GM19397 (cell line): ENCODE results near the gene GRIFIN.
A peak's percentile ranks its signal among the peaks of the same experiment; 100 is the strongest.
"Not testable (repeated sequence)": the region's sequence is repeated elsewhere in the genome, so short reads cannot be mapped to it uniquely, and the experiment has no call there.

Source experiments
- ATAC-seq: cut with Tn5 transposase; IDR thresholded peaks from one replicate; pipeline ENCODE4 v1.9.1; 2021; ENCODE audit warnings: mild to moderate bottlenecking, moderate library complexity; ENCODE audit not compliant: unreplicated experiment

The GRIFIN gene

DNA sequence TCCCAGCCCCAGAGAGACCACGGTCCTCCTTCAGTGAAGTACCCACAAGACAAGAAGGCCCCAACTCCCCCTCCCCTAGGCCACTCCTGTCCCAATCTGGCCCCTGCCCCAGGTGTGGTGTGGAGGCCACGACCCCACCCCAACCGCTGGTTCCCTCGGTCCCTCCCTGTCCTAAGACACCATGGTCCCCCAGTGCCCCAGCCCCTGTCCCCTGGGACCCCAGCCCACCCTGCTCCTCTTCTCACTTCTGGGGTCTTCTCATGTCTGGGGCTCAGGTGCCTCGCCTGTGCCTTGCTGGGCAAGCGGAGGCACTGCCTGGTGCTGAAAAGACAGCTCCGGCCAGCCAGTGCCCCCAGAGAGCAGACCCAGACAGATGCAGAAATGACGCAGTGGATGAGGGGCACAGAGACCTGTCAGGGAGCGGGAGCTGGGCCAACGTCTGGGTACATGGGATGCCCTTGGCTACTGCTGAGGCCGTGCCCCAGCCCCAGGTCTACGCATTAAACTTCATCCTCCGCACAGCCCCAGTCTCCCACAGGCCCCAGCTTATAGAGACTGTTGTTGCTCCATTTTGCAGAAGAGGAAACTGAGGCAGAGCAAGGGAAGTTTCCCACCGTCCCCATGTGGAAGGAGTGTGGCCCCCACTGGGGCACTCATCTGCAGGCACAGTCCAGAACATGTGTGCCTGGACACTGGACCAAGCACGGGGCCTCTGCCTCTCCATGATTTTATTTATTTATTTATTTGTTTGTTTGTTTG lies 14.8 kb downstream of the GRIFIN start:
- ATAC-seq: no peak

DNA sequence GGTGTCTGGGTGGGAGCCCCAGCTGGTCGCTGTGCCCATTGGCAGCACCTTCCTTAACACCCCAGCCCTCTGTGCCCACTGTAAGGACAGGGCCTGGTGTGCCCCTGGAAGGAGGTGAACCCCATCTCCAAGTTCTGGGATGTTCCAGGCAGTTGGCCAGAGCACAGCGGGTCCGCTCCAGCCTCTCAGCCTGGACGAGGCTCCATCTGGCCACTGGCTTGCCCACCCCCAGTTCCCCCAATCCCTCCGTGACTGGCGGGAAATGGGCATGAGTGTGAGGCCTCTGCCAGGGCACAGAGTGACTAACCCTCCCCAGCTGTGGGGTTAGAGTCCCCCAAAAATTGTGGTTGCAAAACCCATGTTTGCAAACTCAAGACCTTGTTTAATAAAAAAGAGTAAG lies 15.6 kb downstream of the GRIFIN start:
- no peak for ATAC-seq

DNA sequence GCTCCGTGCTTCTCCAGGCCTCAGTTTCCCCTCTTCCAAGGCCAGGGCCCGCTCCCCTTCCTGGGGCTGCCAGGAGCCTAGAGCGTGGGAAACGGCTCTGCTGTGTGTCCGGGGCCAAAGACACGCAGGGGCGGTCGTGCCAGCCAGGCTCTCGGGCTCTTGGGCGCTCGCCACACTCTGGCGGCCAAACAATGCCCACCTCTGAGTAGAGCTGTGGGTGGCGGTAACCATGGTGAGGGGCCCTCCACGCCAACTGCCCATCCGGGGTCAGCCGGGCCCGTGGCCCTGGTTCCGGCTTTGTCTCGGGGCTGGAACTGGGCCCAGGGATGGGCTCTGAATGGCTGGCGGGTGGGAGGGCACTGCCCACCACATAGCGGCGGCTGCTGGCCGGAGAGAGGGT lies 16.0 kb downstream of the GRIFIN start:
- no peak for ATAC-seq

DNA sequence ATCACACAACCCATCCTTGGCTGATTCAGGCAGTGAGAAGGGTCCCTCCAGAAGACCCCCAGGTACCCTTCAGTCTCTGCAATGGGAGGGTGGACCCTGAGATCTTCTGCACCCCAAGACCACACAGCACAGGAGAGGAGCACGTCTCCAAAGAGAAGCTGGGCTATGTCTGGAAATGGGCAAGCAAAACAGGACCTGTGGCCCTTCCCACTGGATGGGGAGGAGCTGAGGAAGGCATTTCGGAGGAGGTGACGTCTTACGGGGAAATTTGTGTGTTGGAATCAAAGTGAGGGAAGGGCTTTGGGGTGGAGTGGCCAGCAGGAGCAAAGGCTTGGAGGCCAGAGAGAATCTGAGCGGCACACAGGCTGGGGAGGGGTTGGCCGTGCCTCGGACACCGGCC lies 16.5 kb downstream of the GRIFIN start:
- no peak for ATAC-seq

DNA sequence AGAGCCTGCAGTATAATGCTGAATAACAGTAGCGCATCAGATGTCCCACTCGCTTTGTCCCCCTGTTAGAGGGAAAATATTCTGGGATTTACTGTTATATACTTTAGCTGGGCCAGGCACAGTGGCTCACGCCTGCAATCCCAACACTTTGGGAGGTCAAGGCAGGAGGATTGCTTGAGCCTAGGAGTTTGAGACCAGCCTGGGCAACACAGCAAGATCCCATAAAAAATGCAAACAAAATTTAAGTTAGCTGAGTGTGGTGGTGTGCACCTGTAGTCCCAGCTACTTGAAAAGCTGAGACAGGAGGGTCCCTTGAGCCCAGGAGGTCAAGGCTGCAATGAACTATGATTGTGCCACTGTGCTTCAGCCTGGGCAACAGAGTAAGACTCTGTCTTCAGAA lies 22.3 kb downstream of the GRIFIN start:
- ATAC-seq: not testable (repeated sequence)

DNA sequence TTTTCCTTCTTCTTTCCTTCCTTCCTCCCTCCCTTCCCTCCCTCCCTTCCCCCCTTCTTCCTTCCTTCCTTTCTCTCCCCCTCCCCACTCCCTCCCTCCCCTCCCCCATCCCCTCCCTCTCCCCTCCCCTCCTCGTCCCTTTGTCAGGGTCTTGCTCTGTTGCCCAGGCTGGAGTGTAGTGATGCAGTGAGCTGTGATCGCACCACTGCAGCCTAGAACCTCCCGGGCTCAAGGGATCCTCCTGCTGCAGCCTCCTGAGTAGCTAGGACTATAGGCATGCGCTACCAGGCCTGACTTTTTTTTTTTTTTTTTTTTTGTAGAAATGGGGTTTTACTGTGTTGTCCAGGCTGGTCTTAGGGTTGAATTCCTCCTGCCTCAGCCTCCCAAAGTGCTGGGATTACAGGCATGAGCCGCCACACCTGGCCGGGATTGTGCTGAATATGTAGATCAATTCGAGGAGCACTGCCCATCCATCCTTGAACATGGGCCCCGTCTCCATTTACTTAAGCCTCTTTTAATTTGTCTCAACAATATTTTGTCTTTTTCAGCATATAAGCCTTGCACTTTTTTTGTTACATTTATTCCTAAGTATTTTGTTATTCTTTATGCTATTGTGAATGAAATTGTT lies 23.4 kb downstream of the GRIFIN start:
- ATAC-seq: no peak

DNA sequence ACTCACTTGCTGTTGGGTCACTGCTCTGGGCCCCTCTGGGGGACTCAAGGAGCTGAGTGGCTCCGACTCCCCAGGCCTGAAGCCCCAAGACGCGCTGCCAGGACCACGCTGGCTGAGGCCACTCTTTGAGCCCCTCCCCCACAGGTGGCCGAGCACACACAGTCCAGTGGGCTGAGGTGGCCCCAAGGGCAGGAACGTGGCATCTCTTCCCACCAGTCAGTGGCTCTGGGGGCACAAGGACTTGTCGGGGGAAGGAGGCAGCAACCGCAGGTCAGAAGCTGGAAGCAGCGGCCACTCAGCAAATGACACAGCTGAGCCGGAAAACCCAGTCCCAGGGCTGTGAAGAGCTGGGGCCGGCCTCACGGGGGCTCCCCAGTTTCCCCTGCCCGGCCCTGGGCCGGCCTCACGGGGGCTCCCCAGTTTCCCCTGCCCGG lies 24.1 kb downstream of the GRIFIN start:
- ATAC-seq: peak; percentile 23

DNA sequence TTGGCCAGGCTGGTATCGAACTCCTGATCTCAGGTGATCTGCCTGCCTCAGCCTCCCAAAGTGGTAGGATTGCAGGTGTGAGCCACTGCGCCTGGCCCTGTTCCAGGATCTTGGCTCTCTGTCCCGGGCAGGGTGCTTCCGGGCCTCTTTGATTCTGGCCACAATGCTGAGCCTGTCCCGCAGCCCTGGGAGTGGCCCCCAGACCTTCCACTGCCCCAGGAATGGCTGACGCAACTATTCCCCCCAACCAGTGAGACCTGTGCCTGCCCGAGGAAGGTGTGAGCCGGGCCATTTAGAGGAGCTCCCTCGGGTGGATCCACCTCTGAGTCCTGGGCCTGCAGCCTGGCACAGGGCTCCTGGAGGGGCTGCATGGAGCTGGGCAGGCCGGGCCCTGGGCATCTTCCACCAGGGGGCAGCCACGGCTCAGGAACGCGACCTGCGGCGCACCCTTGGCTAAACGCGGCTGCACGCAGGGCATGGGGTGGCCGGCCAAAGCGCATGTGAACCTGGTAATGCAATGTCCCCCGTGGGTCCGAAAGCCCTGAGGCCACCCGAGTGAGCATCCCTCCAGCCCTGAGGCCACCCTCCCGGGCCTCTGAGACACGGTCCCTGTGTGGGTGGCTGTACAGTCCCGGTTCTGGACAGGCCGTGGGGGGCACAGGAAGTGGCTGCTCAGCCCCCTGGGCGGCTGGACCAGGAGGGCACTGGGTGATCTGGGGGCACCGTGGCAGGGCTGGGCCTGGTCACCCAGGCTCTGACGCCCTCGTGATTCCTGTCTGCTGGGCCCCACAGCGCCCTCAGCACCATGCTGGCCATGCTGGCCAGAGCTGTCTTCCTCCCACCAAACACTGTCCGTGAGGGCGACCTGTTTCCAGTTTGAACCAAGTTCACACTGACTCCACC lies 24.8 kb downstream of the GRIFIN start:
- peak; percentile 75 for ATAC-seq

DNA sequence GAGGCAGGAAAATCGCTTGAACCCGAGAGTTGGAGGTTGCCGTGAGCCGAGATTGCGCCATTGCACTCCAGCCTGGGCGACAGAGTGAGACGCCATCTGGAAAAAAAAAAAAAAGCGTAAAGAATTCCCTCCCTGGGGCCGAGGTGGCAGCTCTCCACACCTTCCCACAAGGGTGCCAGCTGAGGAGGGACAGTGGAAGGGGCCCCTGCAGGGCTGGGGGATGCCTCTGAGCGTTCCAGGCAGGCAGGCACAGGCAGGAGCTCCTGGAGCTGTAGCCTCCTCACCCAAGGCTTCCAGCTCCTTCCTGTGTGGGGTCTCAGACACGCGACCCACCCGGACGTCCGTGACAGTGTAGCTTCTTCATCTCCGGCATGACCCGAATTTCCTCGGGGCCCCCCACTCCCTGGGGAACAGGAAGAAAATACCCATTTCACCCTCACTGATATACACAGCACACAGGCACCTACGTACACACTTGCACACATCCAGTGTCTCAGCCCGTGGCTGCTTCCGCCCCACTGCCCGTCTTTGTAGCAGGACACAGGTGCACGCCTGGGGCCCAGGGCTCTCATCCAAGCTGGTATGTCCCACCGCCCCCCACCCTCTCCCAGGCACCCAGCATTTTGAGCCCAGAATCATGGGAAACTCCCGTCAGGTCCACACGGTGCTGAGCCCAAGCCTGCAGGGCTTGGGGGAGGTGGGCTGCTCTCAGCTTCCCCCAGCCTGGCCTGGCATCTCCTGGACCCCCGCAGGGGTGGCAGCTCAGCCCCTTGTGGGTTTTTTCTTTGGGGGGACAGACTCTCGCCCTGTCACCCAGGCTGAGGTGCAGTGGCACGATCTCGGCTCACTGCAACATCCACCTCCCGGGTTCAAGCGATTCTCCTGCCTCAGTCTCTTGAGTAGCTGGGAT lies 25.7 kb downstream of the GRIFIN start:
- no peak for ATAC-seq

DNA sequence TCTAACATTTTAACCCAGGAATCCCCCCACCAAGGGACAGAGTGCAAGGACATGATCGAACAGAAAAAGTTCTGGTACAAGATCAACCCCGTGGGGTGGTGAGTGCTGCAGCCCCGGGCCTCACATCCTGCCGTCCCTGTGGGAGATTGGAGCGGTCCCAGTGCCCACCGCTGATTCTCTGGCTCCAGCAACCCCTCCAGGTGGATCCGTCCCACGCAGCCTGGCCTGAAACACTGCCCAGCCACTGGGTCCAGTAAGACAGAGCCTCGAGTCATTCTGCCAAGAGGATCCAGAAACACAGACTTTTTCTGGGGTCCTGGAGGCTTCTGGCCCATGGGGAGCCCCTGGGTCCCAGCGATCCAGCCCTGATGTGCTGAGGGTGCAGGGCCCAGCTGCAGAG lies 29.5 kb downstream of the GRIFIN start:
- ATAC-seq: no peak

DNA sequence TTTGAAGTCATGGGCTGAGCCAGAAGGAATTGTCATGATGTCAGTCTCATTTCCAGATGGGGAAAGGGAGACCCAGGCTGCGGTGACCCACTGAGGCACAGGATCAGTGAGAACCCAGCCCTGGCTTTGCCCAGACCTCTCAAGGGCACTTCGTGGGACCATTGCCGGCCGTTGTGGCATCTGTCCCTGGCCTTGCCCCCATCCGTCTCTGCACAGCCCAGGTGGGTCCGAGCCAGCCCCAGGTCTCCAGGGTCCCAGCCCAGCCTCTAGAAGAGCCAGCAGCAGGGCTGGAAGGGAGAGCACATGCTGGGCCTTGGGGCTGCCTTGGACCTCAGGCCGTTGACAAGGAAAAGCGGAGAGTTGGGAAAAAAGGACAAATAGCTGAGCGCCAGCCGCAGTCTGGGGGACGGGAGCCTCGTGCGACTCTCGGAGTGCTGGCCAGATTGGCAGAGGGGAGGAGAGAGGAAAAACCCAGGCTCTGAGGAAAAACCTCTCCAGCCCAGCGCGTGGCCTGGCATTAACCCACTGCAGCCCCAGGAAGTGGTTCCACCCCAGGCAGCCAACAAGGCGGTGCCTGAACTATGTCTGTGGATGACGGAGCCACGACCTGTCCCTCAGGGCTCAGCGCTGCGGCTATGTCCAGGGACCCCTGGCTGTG lies 30.2 kb downstream of the GRIFIN start:
- ATAC-seq: no peak

DNA sequence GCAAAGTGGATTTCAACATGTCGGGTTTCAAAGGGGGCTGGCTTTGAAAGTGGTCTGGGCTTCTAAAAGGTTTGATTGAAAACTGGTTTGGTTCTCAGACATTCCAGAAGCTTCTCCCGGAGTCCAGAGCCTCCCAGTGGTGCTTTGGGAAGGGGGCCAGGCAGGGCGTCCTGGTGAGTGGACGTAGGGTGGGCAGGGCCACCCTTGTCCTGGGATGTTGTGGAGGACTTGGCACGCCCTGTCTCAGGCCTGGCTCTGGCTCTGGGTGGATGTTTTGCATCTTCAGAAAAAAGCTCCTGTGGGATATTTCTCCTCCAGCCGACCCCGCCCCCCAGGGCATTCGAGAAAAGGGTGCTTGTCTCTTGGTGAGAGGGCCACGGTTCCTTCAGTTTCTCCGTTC lies 31.2 kb downstream of the GRIFIN start:
- no peak for ATAC-seq

DNA sequence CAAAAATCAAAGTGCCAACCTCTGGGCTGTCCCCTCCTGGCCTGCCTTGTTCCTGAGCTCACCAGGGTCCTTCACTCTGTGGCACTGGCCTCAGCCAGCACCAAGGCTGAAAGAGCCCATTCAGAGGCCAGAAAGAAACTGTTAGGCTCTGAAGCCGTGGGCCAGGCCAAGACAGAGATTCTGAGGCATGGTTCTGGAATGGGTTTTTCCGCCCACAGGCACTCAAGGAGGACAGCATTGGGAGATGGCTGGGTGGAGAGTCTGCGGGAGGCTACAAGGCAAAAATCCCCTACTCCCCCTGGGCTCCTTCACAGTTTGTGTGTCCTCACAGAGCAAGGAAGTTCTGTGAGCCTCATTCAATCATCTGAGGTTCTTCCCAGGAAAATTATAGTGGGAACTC lies 31.7 kb downstream of the GRIFIN start:
- ATAC-seq: no peak

DNA sequence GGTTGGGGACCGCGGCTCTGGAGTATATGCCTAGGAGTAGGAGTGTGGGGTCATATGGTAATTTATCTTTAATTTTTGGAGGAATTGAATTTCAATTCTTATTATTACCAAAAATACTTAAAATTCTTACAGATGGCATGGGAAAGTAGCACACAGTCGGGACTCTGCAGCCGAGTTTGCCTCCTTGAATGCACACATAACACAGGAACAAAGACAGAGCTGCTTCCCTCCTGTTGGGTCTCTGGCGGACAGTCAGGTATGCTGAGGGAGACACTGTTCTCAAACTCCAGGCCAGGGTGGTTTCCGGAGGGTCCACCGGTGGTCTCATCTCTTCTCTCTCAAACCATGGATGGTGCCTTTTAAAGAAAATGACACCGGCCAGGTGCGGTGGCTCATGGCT lies 32.7 kb downstream of the GRIFIN start:
- ATAC-seq: no peak

DNA sequence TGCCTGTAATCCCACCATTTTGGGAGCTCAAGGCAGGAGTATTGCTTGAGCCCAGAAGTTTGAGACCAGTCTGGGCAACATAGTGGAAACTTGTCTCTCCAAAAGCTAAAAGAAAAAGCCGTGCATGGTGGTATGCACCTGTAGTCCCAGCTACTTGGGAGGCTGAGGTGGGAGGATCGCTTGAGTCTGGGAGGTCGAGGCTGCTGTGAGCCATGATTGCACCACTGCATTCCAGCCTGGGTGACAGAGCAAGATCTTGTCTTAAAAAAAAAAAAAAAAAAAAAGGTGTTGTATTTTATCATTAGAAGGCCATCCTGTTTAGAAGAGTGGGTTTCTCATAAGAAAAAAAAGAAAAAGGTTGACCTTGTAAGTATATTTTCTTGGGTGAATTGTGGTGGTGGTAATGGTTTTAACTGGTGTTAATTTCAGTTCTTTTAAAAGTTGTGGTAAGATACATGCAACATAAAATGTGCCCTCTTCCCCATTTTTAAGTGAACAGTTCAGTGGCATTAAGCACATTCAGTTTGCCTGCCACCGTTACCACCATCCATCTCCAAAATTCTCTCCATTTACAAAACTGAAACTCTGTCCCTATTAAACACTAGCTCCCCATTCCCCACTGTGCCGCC lies 34.7 kb downstream of the GRIFIN start:
- ATAC-seq: no peak

DNA sequence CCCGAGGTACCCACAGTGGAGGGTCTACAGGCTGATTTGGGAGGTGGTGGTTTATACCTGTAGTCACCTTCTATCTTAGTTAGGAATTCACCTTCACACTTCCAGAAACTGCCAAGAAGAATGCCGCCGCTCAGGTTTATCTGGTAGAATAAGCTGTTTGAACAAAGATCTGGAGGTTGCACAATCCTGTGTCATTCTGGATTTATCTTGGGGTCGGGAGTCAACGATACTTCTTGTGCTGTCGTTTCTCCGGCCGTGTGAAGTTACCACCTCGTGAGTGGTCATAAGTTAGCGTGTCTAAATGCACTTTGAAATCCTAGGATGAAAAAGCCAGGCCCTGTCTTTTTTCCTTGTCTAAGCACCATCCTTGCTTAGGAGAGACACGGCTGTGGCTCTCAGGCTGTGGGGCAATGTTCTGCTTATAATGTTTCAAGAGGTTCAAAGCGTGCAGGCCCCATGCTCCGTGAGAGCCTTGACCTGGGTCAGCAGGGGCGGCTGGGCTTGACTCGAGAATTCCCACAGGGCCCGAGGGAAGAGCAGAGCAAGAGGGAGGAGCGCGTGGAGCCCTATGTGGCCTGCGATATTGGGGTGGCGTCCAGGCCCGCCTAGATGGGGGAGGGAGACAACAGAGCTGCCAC lies 35.5 kb downstream of the GRIFIN start:
- ATAC-seq: no peak

DNA sequence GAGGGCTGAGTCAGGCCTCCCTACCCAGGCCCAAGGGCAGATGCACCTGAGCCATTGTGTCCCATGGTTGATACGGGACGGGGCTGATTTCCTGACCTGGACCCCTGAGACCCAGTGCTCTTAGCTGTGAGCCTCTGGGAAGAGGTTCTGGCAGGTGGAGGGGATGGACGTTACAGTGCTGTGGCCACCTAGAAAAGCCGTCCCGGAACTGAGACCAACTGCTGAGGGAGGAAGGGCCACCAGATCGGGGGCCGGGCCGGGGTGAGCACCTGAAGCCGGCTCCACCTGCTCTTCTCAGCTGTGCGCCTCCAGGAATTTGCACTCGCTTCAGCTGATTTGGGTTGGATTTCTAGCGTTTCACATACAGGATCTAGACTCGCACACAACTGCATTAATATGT lies 37.4 kb downstream of the GRIFIN start:
- no peak for ATAC-seq

DNA sequence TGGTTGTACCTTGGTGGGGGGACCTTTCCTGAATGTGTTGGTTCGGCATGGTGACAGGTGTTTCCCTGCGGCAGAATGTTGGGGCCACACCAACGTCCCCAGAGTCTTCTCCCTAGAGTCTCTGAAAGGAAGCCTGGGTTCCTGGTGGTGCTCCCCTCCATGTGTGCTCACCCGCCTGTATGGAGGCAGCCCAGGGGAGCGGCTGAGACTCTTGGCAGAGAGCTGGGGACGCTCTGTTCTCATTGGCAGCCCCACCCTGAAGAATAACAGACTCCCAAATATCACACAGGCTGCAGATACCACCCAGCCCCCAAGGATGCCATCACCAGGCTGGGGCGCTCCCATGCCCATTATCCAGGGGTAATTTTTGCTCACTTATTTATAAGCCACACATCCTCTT lies 38.0 kb downstream of the GRIFIN start:
- ATAC-seq: no peak

DNA sequence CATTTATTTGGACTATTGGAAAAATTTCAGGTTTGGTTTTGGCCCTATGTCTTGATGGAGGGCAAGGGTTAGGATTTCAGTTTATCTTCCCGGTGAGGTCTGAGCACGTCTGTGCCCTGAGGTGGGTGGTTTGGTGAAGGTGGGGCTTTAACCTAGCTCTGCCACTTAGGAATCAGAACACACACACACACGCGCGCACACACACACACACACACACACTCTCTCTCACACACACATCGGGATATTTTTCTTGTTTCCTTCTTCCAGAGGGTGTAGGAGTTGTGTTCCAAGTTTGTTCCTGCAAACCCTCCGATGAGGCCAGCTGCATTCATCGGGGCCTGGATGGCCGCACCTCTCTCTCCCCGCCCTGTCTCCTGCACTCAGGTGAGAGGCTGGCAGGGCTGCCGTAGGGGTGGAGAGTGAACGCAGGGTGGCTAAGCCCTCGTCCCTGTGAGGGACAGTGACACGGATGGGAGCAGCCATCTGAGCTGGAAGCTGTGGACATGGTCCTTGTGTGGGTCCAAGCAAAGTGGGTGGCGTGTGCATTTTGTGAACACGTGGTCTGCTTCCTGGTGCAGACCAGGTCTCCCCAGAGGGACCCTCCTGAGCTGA lies 38.6 kb downstream of the GRIFIN start:
- no peak for ATAC-seq
